GM21717 (cell line): Measurements from ENCODE around the gene PRDX5.
"Not testable (repeated sequence)": the region's sequence is repeated elsewhere in the genome, so short reads cannot be mapped to it uniquely, and the experiment has no call there.

Experiments
- ATAC-seq: cut with Tn5 transposase; IDR thresholded peaks from one replicate; pipeline ENCODE4 v1.9.1; 2021; ENCODE audit warnings: mild to moderate bottlenecking, moderate library complexity; ENCODE audit not compliant: unreplicated experiment

Gene PRDX5

DNA sequence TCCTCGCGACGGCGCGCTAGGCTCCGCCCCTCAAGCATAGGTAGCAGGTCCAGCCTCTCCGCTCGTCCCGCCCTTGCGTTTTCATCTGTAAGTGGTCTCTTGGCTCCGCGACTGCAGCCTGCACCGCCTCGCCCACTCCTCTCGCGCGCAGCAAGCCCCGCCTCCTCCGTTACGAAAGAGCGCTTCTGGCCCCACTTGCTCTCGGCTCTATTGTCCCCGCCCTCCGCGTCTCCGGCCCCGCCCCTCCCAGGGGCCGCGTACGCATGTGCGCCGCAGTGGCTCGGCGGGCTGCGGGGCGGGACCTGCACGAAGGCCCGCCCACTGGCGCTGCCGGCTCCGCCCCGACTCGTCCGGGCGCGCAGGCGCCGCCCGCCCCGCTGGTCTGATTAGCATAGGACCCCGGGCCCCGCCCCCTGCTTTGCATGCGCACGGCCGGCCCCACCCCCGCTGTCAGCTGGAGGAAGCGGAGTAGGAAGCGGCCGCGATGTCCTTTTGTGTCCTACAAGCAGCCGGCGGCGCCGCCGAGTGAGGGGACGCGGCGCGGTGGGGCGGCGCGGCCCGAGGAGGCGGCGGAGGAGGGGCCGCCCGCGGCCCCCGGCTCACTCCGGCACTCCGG lies 12.7 kb upstream of the PRDX5 start, which contains the start of gene ESRRA:
Gene ESRRA (plus strand): TSS at position 450 of the 616 bp plus-strand sequence. CDS start 1,656 bp downstream, outside the sequence.
- ATAC-seq: peak; percentile 58

GRCh38 chr11:64305691-64306562 lies 12.0 kb upstream of the PRDX5 start:
- ATAC-seq: peak; percentile 27

DNA sequence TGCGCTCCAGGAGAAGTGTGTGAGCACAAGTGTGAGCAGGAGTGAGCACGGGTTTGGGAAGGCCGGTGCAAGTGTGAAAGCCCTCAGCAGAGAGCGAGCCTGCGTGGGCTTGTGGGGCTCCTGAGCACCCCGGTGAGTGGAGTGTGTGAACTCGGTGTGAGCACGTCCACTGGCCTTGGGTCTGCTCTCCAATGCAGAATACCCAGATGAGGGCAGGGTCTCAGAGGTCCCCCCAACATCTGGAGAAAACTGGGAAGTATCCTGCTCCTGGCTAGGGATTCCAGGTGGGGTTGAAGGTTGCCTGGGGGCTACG lies 11.4 kb upstream of the PRDX5 start:
- ATAC-seq: no peak

- ATAC-seq: no peak
Observed at GRCh38 chr11:64306876-64307622, 10.9 kb upstream of the PRDX5 start.

GRCh38 chr11:64307795-64308194 lies 10.1 kb upstream of the PRDX5 start:
- ATAC-seq: not testable (repeated sequence)

- no peak for ATAC-seq
Observed at GRCh38 chr11:64312947-64313346, 5.0 kb upstream of the PRDX5 start.

- ATAC-seq: no peak
Observed at GRCh38 chr11:64313491-64314145, 4.3 kb upstream of the PRDX5 start.

GRCh38 chr11:64314146-64314804 lies 3.6 kb upstream of the PRDX5 start:
- ATAC-seq: no peak

- no peak for ATAC-seq
Observed at GRCh38 chr11:64314805-64315561, 2.9 kb upstream of the PRDX5 start.

DNA sequence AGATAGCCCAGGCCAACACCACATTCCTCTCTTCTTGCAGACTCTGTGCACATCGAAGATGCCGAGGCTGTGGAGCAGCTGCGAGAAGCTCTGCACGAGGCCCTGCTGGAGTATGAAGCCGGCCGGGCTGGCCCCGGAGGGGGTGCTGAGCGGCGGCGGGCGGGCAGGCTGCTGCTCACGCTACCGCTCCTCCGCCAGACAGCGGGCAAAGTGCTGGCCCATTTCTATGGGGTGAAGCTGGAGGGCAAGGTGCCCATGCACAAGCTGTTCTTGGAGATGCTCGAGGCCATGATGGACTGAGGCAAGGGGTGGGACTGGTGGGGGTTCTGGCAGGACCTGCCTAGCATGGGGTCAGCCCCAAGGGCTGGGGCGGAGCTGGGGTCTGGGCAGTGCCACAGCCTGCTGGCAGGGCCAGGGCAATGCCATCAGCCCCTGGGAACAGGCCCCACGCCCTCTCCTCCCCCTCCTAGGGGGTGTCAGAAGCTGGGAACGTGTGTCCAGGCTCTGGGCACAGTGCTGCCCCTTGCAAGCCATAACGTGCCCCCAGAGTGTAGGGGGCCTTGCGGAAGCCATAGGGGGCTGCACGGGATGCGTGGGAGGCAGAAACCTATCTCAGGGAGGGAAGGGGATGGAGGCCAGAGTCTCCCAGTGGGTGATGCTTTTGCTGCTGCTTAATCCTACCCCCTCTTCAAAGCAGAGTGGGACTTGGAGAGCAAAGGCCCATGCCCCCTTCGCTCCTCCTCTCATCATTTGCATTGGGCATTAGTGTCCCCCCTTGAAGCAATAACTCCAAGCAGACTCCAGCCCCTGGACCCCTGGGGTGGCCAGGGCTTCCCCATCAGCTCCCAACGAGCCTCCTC lies 2.0 kb upstream of the PRDX5 start:
- ATAC-seq: not testable (repeated sequence)

GRCh38 chr11:64316672-64317324 lies 1.1 kb upstream of the PRDX5 start:
- peak; percentile 5 for ATAC-seq

- ATAC-seq: peak; percentile 41
Observed at GRCh38 chr11:64317325-64317960, 478 bp upstream of the PRDX5 start, which contains the start of gene TRMT112. Gene TRMT112 (minus strand): TSS chr11:64317559. CDS start chr11:64317526, 33 bp downstream.

GRCh38 chr11:64318766-64319761 lies 1.1 kb downstream of the PRDX5 start:
- no peak for ATAC-seq

- no peak for ATAC-seq
Observed at GRCh38 chr11:64320556-64320955, 2.6 kb downstream of the PRDX5 start.

GRCh38 chr11:64321026-64321425 lies 3.1 kb downstream of the PRDX5 start:
- no peak for ATAC-seq

DNA sequence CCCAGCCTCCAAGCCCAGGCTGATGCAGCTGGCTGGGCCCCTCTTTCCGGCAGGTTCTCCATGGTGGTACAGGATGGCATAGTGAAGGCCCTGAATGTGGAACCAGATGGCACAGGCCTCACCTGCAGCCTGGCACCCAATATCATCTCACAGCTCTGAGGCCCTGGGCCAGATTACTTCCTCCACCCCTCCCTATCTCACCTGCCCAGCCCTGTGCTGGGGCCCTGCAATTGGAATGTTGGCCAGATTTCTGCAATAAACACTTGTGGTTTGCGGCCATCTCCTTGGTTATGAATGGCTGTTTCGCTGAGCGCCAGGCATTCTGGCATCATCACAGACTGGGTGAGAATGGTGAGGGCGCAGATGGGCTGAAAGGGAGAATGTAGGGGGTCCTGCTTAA lies 3.6 kb downstream of the PRDX5 start:
- no peak for ATAC-seq

DNA sequence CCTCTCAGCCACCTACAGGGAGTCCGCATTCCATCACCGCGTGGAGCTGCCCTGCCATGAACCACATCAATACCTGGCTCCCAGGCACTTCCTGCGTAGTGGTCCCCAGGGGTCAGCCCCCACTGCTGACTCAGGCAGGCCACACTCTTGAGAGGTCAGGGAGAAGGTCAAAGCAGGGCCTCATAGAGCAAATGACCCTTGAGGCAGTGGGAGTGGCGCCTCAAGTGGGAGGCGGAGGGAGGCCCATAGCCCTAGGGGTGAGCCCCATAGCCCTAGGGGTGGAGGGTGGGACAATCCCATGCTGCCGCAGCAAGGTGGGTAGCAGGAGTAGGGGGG lies 5.0 kb downstream of the PRDX5 start:
- no peak for ATAC-seq
